K562 (cell line): Measurements from ENCODE around the gene COL25A1. TPM values are rescaled to one million over a fixed set of nuclear protein-coding genes. Genes with fewer than 3 reads are reported as not detected.

Source experiments
- ATAC-seq: fragments of 200-7000 bp; cut with Tn5 transposase; 3 replicates; pipeline ENCODE4 v1.9.1; 2020; ENCODE audit warnings: moderate library complexity
- BruUV-seq: library from RNA; stranded (reverse); fragments of 400-500 nt; replicated peaks from 2 replicates; lab custom pipeline; 2021; lab: Mats Ljungman, UMichigan
- CTCF ChIA-PET: fragments of 300-600 bp; formaldehyde crosslinking; extraction: SDS; loops from one replicate; lab custom pipeline; 2021; ENCODE audit warnings: low intra/inter-chr PET ratio; lab: Yijun Ruan, JAX
- POLR2A ChIA-PET: fragments of 300-600, 350-650 bp; sonication (Branson Sonifier 250); formaldehyde crosslinking; extraction: SDS; loops from one replicate; lab custom pipeline; 2021; ENCODE audit warnings: antibody characterized with exemption, inconsistent platforms; lab: Yijun Ruan, JAX
- DNase-seq, 4 experiments: peaks; one replicate each; pipeline versions ENCODE4 v3.0.0 to v3.0.0-alpha.2; 2011 to 2018; ENCODE audit warnings: low spot score in 3 of 4, mixed read lengths in 3 of 4; ENCODE audit errors: extremely low read depth in 1 of 4
- FAIRE-seq: peaks from 2 replicates; lab custom pipeline; 2011; peaks lifted over from hg19 to GRCh38; lab: Jason Lieb, UNC
- H2AFZ ChIP-seq: 2 replicates; pipeline ENCODE4 v1.6.0; 2011; ENCODE audit warnings: low read depth, low read length, control low read depth, inconsistent platforms
- H3K27ac ChIP-seq: fragments of 200-600 bp; 3 replicates; pipeline ENCODE4 v1.8.0; 2011; ENCODE audit warnings: low read depth, mild to moderate bottlenecking, control low read depth, inconsistent platforms, low read length, moderate library complexity, mixed read lengths; ENCODE audit errors: extremely low read depth
- H3K27me3 ChIP-seq, 2 experiments: fragments of 300-600 bp in 1 of 2; 2 replicates in 1 of 2; 3 replicates in 1 of 2; pipeline versions ENCODE4 v1.6.0 to v1.8.0; 2011; ENCODE audit warnings: inconsistent platforms in 2 of 2, low read length in 2 of 2, mild to moderate bottlenecking in 1 of 2, mixed read lengths in 1 of 2, moderate library complexity in 1 of 2; ENCODE audit not compliant: control insufficient read depth in 2 of 2, insufficient read depth in 2 of 2
- H3K36me3 ChIP-seq: fragments of 300-600 bp; 3 replicates; pipeline ENCODE4 v1.8.0; 2011; ENCODE audit warnings: mild to moderate bottlenecking, low read length, inconsistent platforms; ENCODE audit not compliant: control insufficient read depth, insufficient read depth
- H3K4me1 ChIP-seq, 2 experiments: fragments of 200-600 bp in 1 of 2; replicated peaks in 1 of 2; 2 replicates in 1 of 2; 3 replicates in 1 of 2; pipeline versions ENCODE4 v1.5.1 to v1.8.0; 2011; ENCODE audit warnings: inconsistent platforms in 2 of 2, low read length in 2 of 2, mild to moderate bottlenecking in 1 of 2, mixed read lengths in 1 of 2, moderate library complexity in 1 of 2; ENCODE audit not compliant: control insufficient read depth in 2 of 2, insufficient read depth in 2 of 2
- H3K4me2 ChIP-seq: 2 replicates; pipeline ENCODE4 v1.6.1; 2011; ENCODE audit warnings: low read length, control low read depth, inconsistent platforms, mixed read lengths; ENCODE audit not compliant: insufficient read depth
- H3K4me3 ChIP-seq: fragments of 200-600 bp; sonication (generic), shearing (Covaris generic); 2 replicates; pipeline ENCODE4 v1.5.1; 2016; ENCODE audit warnings: control low read depth, inconsistent platforms
- H3K79me2 ChIP-seq: fragments of 200-600 bp; 3 replicates; pipeline ENCODE4 v1.8.0; 2011; ENCODE audit warnings: low read length, inconsistent platforms; ENCODE audit not compliant: control insufficient read depth, insufficient read depth
- H3K9ac ChIP-seq, 2 experiments: 2 replicates each; pipeline versions ENCODE4 v1.6.0 to v1.6.1; 2011; ENCODE audit warnings: low read depth in 2 of 2, low read length in 2 of 2, control low read depth in 1 of 2, inconsistent platforms in 1 of 2, mild to moderate bottlenecking in 1 of 2, mixed read lengths in 1 of 2; ENCODE audit not compliant: insufficient read depth in 1 of 2
- H3K9me1 ChIP-seq: one replicate; pipeline ENCODE4 v1.6.0; 2011; ENCODE audit warnings: inconsistent platforms, mild to moderate bottlenecking, low read length, moderate library complexity; ENCODE audit not compliant: control insufficient read depth, insufficient read depth
- H3K9me3 ChIP-seq: replicated peaks from 2 replicates; pipeline ENCODE4 v1.5.1; 2011; ENCODE audit warnings: low read depth, low read length, inconsistent platforms; ENCODE audit not compliant: control insufficient read depth, insufficient read depth
- H4K20me1 ChIP-seq: replicated peaks from 2 replicates; pipeline ENCODE4 v1.6.1; 2011; ENCODE audit warnings: low read length, inconsistent platforms, mixed read lengths; ENCODE audit not compliant: control insufficient read depth, insufficient read depth
- ERF ChIP-seq: fragments of 450-650 bp; formaldehyde crosslinking; IDR thresholded peaks from 2 replicates; pipeline ENCODE4 v1.4.0; 2020; ENCODE audit warnings: mild to moderate bottlenecking, mixed read lengths
- HDGF ChIP-seq: fragments of 450-650 bp; IDR thresholded peaks from 2 replicates; pipeline ENCODE4 v1.6.1; 2016
- KAT8 ChIP-seq: fragments of 450-650 bp; IDR thresholded peaks from 2 replicates; pipeline ENCODE4 v1.6.1; 2016; ENCODE audit warnings: low read depth, mild to moderate bottlenecking
- L3MBTL2 ChIP-seq: fragments of 450-650 bp; IDR thresholded peaks from 2 replicates; pipeline ENCODE4 v1.6.1; 2016; ENCODE audit warnings: mild to moderate bottlenecking, moderate library complexity
- LCOR ChIP-seq: sonication (generic); formaldehyde crosslinking; IDR thresholded peaks from 2 replicates; pipeline ENCODE4 v1.8.0; 2022; ENCODE audit warnings: mild to moderate bottlenecking, missing genetic modification reagents
- MEF2A ChIP-seq: IDR thresholded peaks from 2 replicates; pipeline ENCODE4 v1.6.1; 2011; ENCODE audit warnings: low read depth, mild to moderate bottlenecking, low read length, moderate library complexity; ENCODE audit not compliant: control insufficient read depth
- NONO ChIP-seq, 2 experiments: fragments of 200-400 bp in 1 of 2; fragments of 450-650 bp in 1 of 2; formaldehyde crosslinking in 1 of 2; IDR thresholded peaks; 2 replicates each; pipeline ENCODE4 v1.6.1; 2017; ENCODE audit warnings: low read depth in 2 of 2, mild to moderate bottlenecking in 2 of 2, moderate library complexity in 2 of 2, low read length in 1 of 2
- PHTF2 ChIP-seq: fragments of 250-450 bp; sonication (Bioruptor Pico); IDR thresholded peaks from 2 replicates; pipeline ENCODE4 v1.5.0; 2021; ENCODE audit warnings: mild to moderate bottlenecking
- STAT5B ChIP-seq: fragments of 250-450 bp; sonication (Bioruptor Pico); IDR thresholded peaks from 2 replicates; pipeline ENCODE4 v1.8.0; 2021; ENCODE audit warnings: mild to moderate bottlenecking, inconsistent platforms
- ZFX ChIP-seq: sonication (generic); formaldehyde crosslinking; IDR thresholded peaks from 2 replicates; pipeline ENCODE4 v1.8.0; 2022; ENCODE audit warnings: mild to moderate bottlenecking, missing genetic modification reagents, moderate library complexity
- ZNF212 ChIP-seq: fragments of 450-650 bp; formaldehyde crosslinking; IDR thresholded peaks from 2 replicates; pipeline ENCODE4 v1.4.0; 2020; ENCODE audit warnings: mild to moderate bottlenecking
- ZNF408 ChIP-seq: fragments of 250-450 bp; sonication (Bioruptor Pico); IDR thresholded peaks from 2 replicates; pipeline ENCODE4 v1.4.0; 2020; ENCODE audit warnings: low read depth, mild to moderate bottlenecking, moderate library complexity
- WGBS: fragments of 100-300 bp; shearing (Covaris generic); methylation state at CpG from one replicate; pipeline ENCODE4 v1.1.6; 2016; ENCODE audit warnings: low coverage, mixed read lengths; ENCODE audit not compliant: insufficient coverage; ENCODE audit errors: missing lambda C conversion rate; 5-methylcytosine and 5-hydroxymethylcytosine counted together
- in situ Hi-C: fragments of 300-500 bp; cut with MboI; formaldehyde crosslinking; loops from 4 replicates; pipeline ENCODE4 v1.15.0; 2018; ENCODE audit warnings: inconsistent platforms, mixed read lengths
- intact Hi-C: fragments of 100-400 bp; cut with micrococcal nuclease; formaldehyde crosslinking; loops from 2 replicates; pipeline ENCODE4 v1.14.2; 2022
- polyA plus RNA-seq, 8 experiments: library from polyadenylated mRNA; depleted of rRNA in 4 of 8; stranded (reverse) in 5 of 8; unstranded in 3 of 8; fragments of >200 nt; fragmentation: Nextera tagmentation in 2 of 8; fragmentation: Illumina TruSeq in 1 of 8; extraction: Ambion mirVana in 2 of 8; extraction: Trizol in 1 of 8; gene quantifications; 2 replicates each; pipeline versions ENCODE4 v1.2.1 to v1.2.3, GENCODE V29; 2011 to 2014; ENCODE audit warnings: inconsistent platforms in 1 of 8, missing spikeins in 1 of 8
- total RNA-seq, 7 experiments: library from RNA; depleted of rRNA in 6 of 7; stranded (reverse); fragments of >200 nt in 6 of 7; fragmentation: Illumina TruSeq in 2 of 7; extraction: Trizol in 2 of 7; gene quantifications; 2 replicates each; pipeline versions ENCODE4 v1.2.1 to v1.2.3, GENCODE V29; 2011 to 2021; ENCODE audit warnings: low replicate concordance in 1 of 7
- TF ChIP-seq, protein P1 (sequence below): fragments of 250-450 bp; sonication (Bioruptor Pico); IDR thresholded peaks from 2 replicates; pipeline ENCODE4 v1.4.0; 2020; ENCODE audit warnings: mild to moderate bottlenecking, moderate library complexity, borderline replicate concordance

Gene COL25A1
- total and polyA plus RNA-seq, 9 of the 15 experiments (the other 6 are each of a cell fraction or from before 2014, with no cell fraction given), result 0.03 to 0.62 (median 0.27) TPM

DNA sequence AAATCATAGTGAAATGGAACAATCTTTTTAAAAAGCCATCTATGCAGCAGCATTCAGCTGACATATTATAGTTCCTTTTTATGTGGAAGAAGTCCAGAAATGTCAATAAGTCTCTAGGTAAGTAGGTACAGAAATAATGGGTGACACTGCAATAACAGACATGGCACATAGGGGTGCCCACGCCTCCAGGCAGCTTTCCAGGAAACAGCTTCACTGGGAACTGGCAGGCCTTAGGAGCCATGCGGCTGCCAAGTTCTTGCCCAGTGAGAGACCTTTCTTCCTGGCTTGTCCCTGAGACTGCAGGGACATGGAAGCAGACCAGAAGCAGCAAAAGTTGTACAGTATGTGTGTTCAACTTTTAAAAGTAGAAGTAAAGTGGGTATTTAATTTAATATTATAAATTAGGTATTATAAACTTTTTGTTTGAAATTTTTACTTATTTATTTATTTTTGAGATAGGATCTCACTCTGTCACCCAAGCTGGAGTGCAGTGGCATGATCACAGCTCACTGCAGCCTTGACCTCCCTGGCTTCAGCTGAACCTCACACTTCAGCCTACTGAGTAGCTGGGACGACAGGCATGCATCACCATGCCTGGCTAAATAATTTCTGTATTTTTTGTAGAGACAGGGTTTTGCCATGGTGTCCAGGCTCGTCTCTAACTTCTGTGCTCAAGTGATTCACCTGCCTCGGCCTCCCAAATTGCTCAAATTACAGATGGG is 527.5 kb downstream of the COL25A1 start:
- CTCF ChIA-PET, result no interaction called here
- no peaks in the 10 kb centered on the region for H3K79me2 ChIP-seq
- in situ Hi-C loops, result no loop called here
- POLR2A ChIA-PET, result no interaction called here
- no peaks in the 10 kb centered on the region for H4K20me1 ChIP-seq
- 1% methylated on average over 5 of the region's 5 CpGs for WGBS
- peaks cover 10 to 31% of the 10 kb centered on the region in 2 experiments for H3K27me3 ChIP-seq
- H3K27ac ChIP-seq, result no peak overlapping the region
- no peak overlapping the region for H3K9ac ChIP-seq
- no peak overlapping the region for H2AFZ ChIP-seq
- H3K9me1 ChIP-seq, result no peaks in the 10 kb centered on the region
- BruUV-seq, result no TSS peak
- no peak overlapping the region for H3K4me2 ChIP-seq
- ATAC-seq, result no peak
- FAIRE-seq, result no peak
- intact Hi-C loops, result no loop called here
- no peaks in the 10 kb centered on the region for H3K36me3 ChIP-seq
- TF ChIP-seq MEF2A (no peak), L3MBTL2 (no peak), KAT8 (no peak), ZFX (no peak), NONO (IDR thresholded peaks at IDR 0.05; ENCODE audit: low read depth in 2 of 2, low read length in 1 of 2) (no peak), ZNF408 (CRISPR knock-in tag) (no peak), ZNF212 (no peak), ERF (CRISPR knock-in tag) (no peak), LCOR (CRISPR knock-in tag) (no peak), PHTF2 (no peak), STAT5B (CRISPR knock-in tag) (no peak), HDGF (no peak)
- TF ChIP-seq, protein P1, sequence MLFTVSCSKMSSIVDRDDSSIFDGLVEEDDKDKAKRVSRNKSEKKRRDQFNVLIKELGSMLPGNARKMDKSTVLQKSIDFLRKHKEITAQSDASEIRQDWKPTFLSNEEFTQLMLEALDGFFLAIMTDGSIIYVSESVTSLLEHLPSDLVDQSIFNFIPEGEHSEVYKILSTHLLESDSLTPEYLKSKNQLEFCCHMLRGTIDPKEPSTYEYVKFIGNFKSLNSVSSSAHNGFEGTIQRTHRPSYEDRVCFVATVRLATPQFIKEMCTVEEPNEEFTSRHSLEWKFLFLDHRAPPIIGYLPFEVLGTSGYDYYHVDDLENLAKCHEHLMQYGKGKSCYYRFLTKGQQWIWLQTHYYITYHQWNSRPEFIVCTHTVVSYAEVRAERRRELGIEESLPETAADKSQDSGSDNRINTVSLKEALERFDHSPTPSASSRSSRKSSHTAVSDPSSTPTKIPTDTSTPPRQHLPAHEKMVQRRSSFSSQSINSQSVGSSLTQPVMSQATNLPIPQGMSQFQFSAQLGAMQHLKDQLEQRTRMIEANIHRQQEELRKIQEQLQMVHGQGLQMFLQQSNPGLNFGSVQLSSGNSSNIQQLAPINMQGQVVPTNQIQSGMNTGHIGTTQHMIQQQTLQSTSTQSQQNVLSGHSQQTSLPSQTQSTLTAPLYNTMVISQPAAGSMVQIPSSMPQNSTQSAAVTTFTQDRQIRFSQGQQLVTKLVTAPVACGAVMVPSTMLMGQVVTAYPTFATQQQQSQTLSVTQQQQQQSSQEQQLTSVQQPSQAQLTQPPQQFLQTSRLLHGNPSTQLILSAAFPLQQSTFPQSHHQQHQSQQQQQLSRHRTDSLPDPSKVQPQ (CRISPR knock-in tag), result no peak
- no peak overlapping the region for H3K4me3 ChIP-seq
- H3K9me3 ChIP-seq, result no peaks in the 10 kb centered on the region
- H3K4me1 ChIP-seq, result no peaks in the 10 kb centered on the region
- DNase-seq, result no peak
